Measurements from ENCODE around the gene CDK13.

CDK13 gene

DNA sequence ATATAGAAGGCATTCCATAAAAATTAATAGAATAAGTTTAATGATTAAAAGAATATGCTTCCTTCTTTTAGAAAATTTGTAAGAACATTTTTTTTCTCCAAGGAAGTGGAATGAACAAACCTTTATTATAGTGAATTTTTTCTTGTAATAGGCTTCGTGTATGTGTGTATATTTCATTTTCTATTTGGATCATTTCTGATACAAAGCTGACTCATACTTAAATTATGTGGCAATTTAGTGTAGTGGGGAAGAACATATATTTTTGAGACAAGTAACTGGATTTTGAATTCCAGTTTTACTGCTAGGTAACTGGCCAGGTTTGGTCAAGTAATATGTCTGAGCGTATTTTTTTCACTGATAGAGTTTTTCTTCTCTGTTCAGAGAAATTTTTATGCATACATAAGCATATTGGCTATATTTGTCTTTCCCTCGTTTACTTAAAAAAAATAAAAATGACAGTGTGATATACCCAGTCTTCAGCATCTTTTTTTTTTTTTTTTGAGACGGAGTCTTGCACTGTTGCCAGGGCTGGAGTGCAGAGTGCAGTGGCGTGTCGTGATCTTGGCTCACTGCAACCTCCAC, 50.8 kb downstream of the CDK13 start:
- ATAC-seq (replicated peaks; ENCODE audit: extremely low read depth, poor library complexity, severe bottlenecking) (no peak), DNase-seq (ENCODE audit: low spot score in 2 of 2) (no peak)
- no peaks in the 10 kb centered on the region for H3K9me3 Mint-ChIP-seq
- no peak overlapping the region for H3K27ac Mint-ChIP-seq (ENCODE audit: low read depth)
- peaks cover 13% of the 10 kb centered on the region for H3K4me1 Mint-ChIP-seq
- H3K36me3 Mint-ChIP-seq (ENCODE audit: insufficient read depth) = peaks cover 28% of the 10 kb centered on the region
- H3K27me3 Mint-ChIP-seq = no peaks in the 10 kb centered on the region
- H3K4me3 Mint-ChIP-seq = no peak overlapping the region

DNA sequence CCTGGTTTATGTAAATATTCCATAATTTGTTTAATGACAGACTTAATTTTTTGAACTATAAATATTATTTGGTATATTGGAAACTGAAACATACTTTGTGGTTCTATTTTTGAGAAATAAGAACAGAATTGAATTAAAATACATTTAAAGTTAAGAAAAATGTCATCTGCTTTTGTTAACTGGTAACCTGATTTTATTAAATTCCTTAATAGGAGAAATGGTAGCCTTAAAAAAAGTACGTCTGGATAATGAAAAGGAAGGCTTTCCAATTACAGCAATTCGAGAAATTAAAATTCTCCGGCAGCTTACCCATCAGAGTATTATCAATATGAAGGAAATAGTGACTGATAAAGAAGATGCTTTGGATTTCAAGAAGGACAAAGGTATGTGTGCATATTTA, 51.6 kb downstream of the CDK13 start:
- peaks cover 17% of the 10 kb centered on the region for H3K4me1 Mint-ChIP-seq
- no peak for DNase-seq (ENCODE audit: low spot score in 2 of 2)
- no peak for ATAC-seq (replicated peaks; ENCODE audit: extremely low read depth, poor library complexity, severe bottlenecking)
- no peak overlapping the region for H3K4me3 Mint-ChIP-seq
- H3K9me3 Mint-ChIP-seq = no peaks in the 10 kb centered on the region
- no peak overlapping the region for H3K27ac Mint-ChIP-seq (ENCODE audit: low read depth)
- no peaks in the 10 kb centered on the region for H3K27me3 Mint-ChIP-seq
- H3K36me3 Mint-ChIP-seq (ENCODE audit: insufficient read depth) = peaks cover 29% of the 10 kb centered on the region

DNA sequence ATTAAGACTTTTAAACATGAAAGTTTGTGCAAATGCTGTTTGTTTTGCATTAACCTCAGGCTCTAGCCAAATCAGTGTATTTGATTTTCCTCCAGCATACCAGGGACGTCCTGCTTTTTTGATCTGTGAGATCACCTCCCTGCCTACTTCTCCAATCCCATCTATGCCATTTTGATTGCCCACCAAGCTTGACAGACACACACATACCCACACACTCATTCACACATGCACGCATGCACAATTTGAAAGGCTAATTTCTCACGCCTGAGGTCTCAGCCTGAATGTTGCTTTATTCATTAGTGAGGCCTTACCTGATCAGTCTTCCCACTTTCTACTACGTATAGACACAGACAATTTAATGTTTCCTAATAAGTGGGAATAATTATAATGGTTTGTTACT, 53.5 kb downstream of the CDK13 start:
- Mint-ChIP-seq H3K27ac (ENCODE audit: low read depth) (peak overlapping the region; percentile 45), H3K9me3 (no peaks in the 10 kb centered on the region), H3K27me3 (no peaks in the 10 kb centered on the region), H3K4me1 (peaks cover 17% of the 10 kb centered on the region), H3K36me3 (ENCODE audit: insufficient read depth) (peaks cover 38% of the 10 kb centered on the region), H3K4me3 (no peak overlapping the region)
- DNase-seq (ENCODE audit: low spot score in 2 of 2) (no peak), ATAC-seq (replicated peaks; ENCODE audit: extremely low read depth, poor library complexity, severe bottlenecking) (no peak)

DNA sequence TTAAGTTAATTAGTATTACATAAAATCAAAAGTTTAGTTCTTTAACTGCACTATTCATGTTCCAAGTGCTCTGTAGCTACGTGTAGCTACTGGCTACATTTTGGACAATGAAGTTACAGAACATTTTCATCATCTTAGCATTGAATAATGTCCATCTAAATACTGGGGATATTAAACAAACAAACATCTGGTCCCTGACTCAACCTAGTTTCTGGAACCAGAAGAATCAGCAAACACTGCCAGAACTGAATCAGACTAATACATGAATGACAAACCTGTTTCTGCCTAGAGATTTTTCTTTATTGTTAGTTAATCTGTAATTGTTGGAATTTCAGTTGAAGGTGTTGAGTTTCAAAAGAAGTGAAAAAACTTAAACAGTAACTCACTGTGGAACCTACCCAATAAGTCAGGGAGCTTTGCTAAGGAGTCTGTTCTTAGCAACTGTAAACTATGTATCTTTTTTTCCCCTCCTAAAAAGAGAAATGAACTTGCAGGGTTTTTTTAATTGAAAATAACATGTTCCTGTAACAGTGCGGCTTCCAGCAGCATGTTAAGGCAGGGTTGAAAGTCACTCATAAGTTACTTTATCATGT, 58.3 kb downstream of the CDK13 start:
- Mint-ChIP-seq H3K36me3 (ENCODE audit: insufficient read depth) (peaks cover 41% of the 10 kb centered on the region), H3K9me3 (no peaks in the 10 kb centered on the region), H3K27me3 (no peaks in the 10 kb centered on the region), H3K27ac (ENCODE audit: low read depth) (no peak overlapping the region), H3K4me1 (peaks cover 16% of the 10 kb centered on the region), H3K4me3 (no peak overlapping the region)
- DNase-seq (ENCODE audit: low spot score in 2 of 2) (no peak), ATAC-seq (replicated peaks; ENCODE audit: extremely low read depth, poor library complexity, severe bottlenecking) (no peak)

DNA sequence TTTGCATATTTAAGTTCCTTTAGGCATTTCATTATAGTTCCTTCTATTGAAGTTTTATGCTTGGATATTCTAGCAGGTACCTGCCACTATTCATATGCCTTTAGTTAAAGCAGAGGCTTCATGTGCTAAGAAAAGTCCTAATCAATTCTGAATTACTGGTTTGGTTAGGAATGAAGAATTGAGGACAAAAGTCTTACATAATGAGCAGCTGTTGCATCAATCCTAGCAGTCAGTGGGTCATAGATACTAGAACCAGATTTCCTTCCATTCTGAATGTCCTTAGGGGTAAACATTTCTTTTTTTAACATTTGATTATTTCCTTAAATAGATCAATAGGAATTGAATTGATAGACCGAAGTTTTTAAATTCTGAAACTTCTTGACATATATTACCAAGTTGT, 59.2 kb downstream of the CDK13 start:
- no peak overlapping the region for H3K27ac Mint-ChIP-seq (ENCODE audit: low read depth)
- no peak overlapping the region for H3K4me3 Mint-ChIP-seq
- H3K27me3 Mint-ChIP-seq = no peaks in the 10 kb centered on the region
- ATAC-seq (replicated peaks; ENCODE audit: extremely low read depth, poor library complexity, severe bottlenecking) = no peak
- no peak for DNase-seq (ENCODE audit: low spot score in 2 of 2)
- H3K36me3 Mint-ChIP-seq (ENCODE audit: insufficient read depth) = peaks cover 37% of the 10 kb centered on the region
- peaks cover 15% of the 10 kb centered on the region for H3K4me1 Mint-ChIP-seq
- H3K9me3 Mint-ChIP-seq = no peaks in the 10 kb centered on the region

DNA sequence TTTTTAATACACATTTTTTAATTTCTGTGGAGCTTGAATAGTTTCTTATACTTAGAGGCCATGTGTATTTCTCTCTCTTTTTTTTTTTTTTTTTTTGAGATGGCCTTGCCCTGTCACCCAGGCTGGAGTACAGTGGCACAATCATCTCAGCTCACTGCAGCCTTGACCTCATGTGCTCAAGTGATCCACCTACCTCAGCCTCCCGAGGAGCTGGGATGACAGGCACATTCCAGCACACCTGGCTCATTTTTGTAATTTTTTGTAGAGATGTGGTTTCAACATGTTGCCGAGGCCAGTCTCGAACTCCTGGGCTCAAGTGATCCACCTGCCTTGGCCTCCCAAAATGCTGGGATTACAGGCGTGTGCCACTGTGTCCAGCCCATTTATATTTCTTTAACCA, 64.3 kb downstream of the CDK13 start:
- DNase-seq (ENCODE audit: low spot score in 2 of 2) (no peak), ATAC-seq (replicated peaks; ENCODE audit: extremely low read depth, poor library complexity, severe bottlenecking) (no peak)
- peak overlapping the region; percentile 76 for H3K27ac Mint-ChIP-seq (ENCODE audit: low read depth)
- H3K4me3 Mint-ChIP-seq = no peak overlapping the region
- no peaks in the 10 kb centered on the region for H3K27me3 Mint-ChIP-seq
- peaks cover 27% of the 10 kb centered on the region for H3K4me1 Mint-ChIP-seq
- no peaks in the 10 kb centered on the region for H3K9me3 Mint-ChIP-seq
- H3K36me3 Mint-ChIP-seq (ENCODE audit: insufficient read depth) = peaks cover 16% of the 10 kb centered on the region

DNA sequence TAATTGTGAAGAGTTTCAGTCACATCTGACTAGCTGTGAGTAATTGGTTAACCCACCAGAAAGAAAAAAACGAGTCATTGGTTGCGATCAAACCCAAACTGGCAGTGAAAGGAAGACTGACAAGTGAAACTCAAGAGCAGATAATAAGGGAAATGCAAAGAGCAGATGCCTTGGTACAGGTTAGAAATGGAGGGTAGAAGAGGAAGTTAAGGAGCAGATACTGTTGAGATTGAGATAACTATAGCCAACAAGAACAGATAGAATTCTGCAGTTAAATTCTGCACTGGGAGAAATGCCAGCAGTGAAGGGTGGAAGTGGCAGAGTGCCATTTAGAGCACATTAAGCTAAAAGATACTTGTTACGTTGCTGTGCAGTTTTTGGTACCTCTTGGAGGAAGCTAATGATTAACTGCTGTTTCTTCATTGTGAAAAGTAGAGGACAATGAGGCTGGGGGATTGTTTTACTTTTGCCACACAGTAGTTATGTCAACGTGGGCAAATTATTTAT, 65.8 kb downstream of the CDK13 start:
- no peak for DNase-seq (ENCODE audit: low spot score in 2 of 2)
- no peak for ATAC-seq (replicated peaks; ENCODE audit: extremely low read depth, poor library complexity, severe bottlenecking)
- H3K4me3 Mint-ChIP-seq = no peak overlapping the region
- peaks cover 8% of the 10 kb centered on the region for H3K36me3 Mint-ChIP-seq (ENCODE audit: insufficient read depth)
- H3K4me1 Mint-ChIP-seq = peaks cover 27% of the 10 kb centered on the region
- H3K9me3 Mint-ChIP-seq = no peaks in the 10 kb centered on the region
- H3K27ac Mint-ChIP-seq (ENCODE audit: low read depth) = peak overlapping the region; percentile 76
- no peaks in the 10 kb centered on the region for H3K27me3 Mint-ChIP-seq

DNA sequence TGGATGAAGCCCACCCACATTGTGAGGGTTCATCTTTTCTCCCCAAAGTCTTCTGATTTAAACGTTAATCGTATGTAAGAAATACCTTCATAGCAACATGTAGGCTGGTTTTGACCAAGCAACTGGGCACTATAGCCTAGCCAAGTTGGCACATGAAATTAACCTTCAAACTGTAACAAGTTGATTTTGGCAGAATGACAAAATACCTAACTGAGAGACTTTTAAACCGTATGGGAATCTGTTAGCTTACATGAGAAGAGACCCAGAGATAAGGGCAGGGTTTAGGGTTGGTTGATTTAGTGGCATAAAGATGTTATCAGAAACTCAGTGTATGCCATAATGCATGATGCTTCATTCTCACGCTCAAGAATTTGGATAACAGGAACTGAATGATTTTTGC, 69.5 kb downstream of the CDK13 start:
- H3K27ac Mint-ChIP-seq (ENCODE audit: low read depth) = no peak overlapping the region
- no peaks in the 10 kb centered on the region for H3K27me3 Mint-ChIP-seq
- H3K9me3 Mint-ChIP-seq = no peaks in the 10 kb centered on the region
- H3K4me3 Mint-ChIP-seq = no peak overlapping the region
- ATAC-seq (replicated peaks; ENCODE audit: extremely low read depth, poor library complexity, severe bottlenecking) (no peak), DNase-seq (ENCODE audit: low spot score in 2 of 2) (no peak)
- peaks cover 11% of the 10 kb centered on the region for H3K36me3 Mint-ChIP-seq (ENCODE audit: insufficient read depth)
- H3K4me1 Mint-ChIP-seq = peaks cover 25% of the 10 kb centered on the region

DNA sequence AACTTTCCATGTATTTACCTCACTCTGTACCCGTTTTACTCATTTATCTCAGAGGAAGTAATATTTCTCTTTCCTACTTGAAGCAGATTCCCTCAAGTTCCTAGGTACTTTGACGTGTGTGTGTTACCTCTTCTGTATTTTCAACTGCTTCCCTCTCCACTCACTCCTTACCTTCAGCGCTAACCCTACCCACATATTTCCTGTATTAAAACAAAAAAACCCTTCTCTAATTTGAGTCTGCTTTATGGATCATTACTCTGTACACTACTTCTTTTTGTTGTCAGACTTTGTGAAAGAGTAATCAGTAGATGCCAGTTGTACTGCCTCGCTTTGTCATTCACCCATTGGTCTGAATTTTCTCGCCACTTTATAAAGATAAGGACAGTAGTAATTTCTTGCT, 74.0 kb downstream of the CDK13 start:
- Mint-ChIP-seq H3K27ac (ENCODE audit: low read depth) (peak overlapping the region; percentile 7), H3K4me3 (no peak overlapping the region), H3K36me3 (ENCODE audit: insufficient read depth) (peaks cover 17% of the 10 kb centered on the region), H3K4me1 (peaks cover 21% of the 10 kb centered on the region), H3K27me3 (no peaks in the 10 kb centered on the region), H3K9me3 (no peaks in the 10 kb centered on the region)
- ATAC-seq (replicated peaks; ENCODE audit: extremely low read depth, poor library complexity, severe bottlenecking) = no peak
- DNase-seq (ENCODE audit: low spot score in 2 of 2) = no peak

DNA sequence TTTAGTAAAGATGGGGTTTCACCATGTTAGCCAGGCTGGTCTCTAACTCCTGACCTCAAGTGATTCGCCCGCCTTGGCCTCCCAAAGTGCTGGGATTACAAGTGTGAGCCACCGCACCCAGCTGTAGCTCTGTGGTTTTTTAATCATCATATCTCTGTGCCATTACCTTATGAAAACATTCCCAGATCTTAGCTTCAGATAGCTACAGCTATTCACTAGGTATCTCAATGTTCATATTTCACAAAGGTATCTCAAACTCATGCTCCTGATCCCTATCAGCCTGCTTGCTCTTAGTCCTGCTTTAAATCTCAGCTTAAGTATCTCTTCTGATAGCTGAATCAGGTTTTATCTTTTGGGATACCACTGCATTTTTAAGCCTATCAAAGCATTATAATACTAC, 74.8 kb downstream of the CDK13 start:
- Mint-ChIP-seq H3K4me3 (no peak overlapping the region), H3K27ac (ENCODE audit: low read depth) (peak overlapping the region; percentile 7), H3K9me3 (no peaks in the 10 kb centered on the region), H3K4me1 (peaks cover 21% of the 10 kb centered on the region), H3K27me3 (no peaks in the 10 kb centered on the region), H3K36me3 (ENCODE audit: insufficient read depth) (peaks cover 17% of the 10 kb centered on the region)
- ATAC-seq (replicated peaks; ENCODE audit: extremely low read depth, poor library complexity, severe bottlenecking) (no peak), DNase-seq (ENCODE audit: low spot score in 2 of 2) (no peak)

DNA sequence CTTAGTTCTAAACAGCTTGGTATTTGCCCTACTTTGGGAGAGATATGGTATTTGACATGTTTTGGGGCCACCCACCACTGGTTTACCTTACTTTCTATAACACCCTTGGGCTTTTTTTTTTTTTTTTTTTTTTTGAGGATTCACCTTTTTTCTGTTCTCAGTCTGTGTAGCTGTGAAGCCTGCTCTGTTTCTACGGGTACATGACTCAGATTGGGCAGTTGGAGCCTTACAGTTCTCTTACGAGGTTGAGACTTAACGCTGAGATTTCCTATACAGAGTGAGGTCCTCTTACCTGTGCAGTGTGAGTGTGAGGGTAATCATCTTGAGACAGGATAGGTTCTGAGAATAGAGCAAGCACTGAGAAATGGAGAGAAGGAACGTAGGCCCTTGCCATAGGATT, 77.5 kb downstream of the CDK13 start:
- no peak overlapping the region for H3K4me3 Mint-ChIP-seq
- peaks cover 26% of the 10 kb centered on the region for H3K4me1 Mint-ChIP-seq
- no peaks in the 10 kb centered on the region for H3K27me3 Mint-ChIP-seq
- ATAC-seq (replicated peaks; ENCODE audit: extremely low read depth, poor library complexity, severe bottlenecking) (no peak), DNase-seq (ENCODE audit: low spot score in 2 of 2) (no peak)
- no peak overlapping the region for H3K27ac Mint-ChIP-seq (ENCODE audit: low read depth)
- peaks cover 19% of the 10 kb centered on the region for H3K36me3 Mint-ChIP-seq (ENCODE audit: insufficient read depth)
- H3K9me3 Mint-ChIP-seq = no peaks in the 10 kb centered on the region

DNA sequence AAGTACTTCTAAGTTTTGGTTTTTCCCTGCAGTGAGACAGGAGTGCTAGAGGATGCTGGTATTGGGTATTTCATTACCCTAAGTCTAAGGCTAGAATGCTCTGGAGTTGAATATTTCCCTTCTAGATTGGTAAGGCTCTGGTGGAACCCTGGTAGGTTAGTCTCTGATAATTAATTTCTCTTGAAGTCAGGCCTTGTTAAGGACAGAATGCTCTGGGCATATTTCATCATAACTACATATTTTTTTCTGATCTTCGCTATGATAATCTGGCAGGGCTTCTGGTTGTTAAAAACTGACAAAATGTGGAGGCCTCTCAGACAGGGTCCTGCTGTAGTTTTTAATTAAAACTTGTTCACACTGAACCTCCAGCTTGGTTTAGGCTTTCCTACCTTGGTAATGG, 83.8 kb downstream of the CDK13 start:
- peaks cover 28% of the 10 kb centered on the region for H3K4me1 Mint-ChIP-seq
- peaks cover 12% of the 10 kb centered on the region for H3K36me3 Mint-ChIP-seq (ENCODE audit: insufficient read depth)
- no peaks in the 10 kb centered on the region for H3K9me3 Mint-ChIP-seq
- H3K4me3 Mint-ChIP-seq = no peak overlapping the region
- DNase-seq (ENCODE audit: low spot score in 2 of 2) = no peak
- peak overlapping the region; percentile 8 for H3K27ac Mint-ChIP-seq (ENCODE audit: low read depth)
- H3K27me3 Mint-ChIP-seq = no peaks in the 10 kb centered on the region
- no peak for ATAC-seq (replicated peaks; ENCODE audit: extremely low read depth, poor library complexity, severe bottlenecking)

DNA sequence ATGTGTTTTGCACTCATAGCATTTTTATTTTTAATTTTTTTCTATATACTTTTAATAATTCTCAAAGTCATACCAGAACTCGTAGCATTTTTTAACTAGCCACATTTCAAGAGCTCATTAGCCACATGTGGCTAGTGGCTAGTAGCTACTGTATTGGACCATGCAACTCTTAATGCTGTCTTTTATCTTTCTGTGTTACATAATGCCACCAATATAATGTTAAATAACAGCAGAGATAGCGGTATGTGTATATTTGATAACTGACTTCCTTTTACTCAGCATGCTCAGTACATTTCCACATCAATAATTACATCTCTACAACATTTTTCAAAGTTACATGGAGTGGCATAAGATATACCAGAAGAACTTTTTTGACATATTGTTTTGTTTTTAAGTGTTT, 91.4 kb downstream of the CDK13 start:
- H3K27ac Mint-ChIP-seq (ENCODE audit: low read depth) = no peak overlapping the region
- H3K9me3 Mint-ChIP-seq = no peaks in the 10 kb centered on the region
- no peak overlapping the region for H3K4me3 Mint-ChIP-seq
- no peak for DNase-seq (ENCODE audit: low spot score in 2 of 2)
- no peak for ATAC-seq (replicated peaks; ENCODE audit: extremely low read depth, poor library complexity, severe bottlenecking)
- H3K27me3 Mint-ChIP-seq = no peaks in the 10 kb centered on the region
- peaks cover 16% of the 10 kb centered on the region for H3K4me1 Mint-ChIP-seq
- peaks cover 31% of the 10 kb centered on the region for H3K36me3 Mint-ChIP-seq (ENCODE audit: insufficient read depth)
